Measurements from ENCODE around the gene GLYR1. TPM values are rescaled to one million over a fixed set of nuclear protein-coding genes. Genes with fewer than 3 reads are reported as not detected.

The GLYR1 gene
- total RNA-seq, 2 donors from 2014 or later: 99.3 to 108 TPM

GRCh38 chr16:4826526-4826925 is 20.6 kb downstream of the GLYR1 start:
- Histone ChIP-seq H3K27me3 (ENCODE audit: control insufficient read depth, insufficient read depth, low read length, poor library complexity, severe bottlenecking) (no peaks in the 10 kb centered on the region), H3K36me3 (ENCODE audit: control insufficient read depth, insufficient read depth, low read length) (peaks cover 90% of the 10 kb centered on the region), H3K4me3 (ENCODE audit: low read length) (no peak overlapping the region), H3K9me3 (ENCODE audit: control insufficient read depth, low read length) (no peaks in the 10 kb centered on the region), H3K9ac (ENCODE audit: extremely low read depth, low read length, poor library complexity, severe bottlenecking) (no peak overlapping the region), H3K4me1 (ENCODE audit: control insufficient read depth, insufficient read depth, low read length) (no peaks in the 10 kb centered on the region), H3K27ac (ENCODE audit: low read depth, low read length) (no peak overlapping the region)
- no peaks in the 10 kb centered on the region for H3K27me3 Mint-ChIP-seq (ENCODE audit: insufficient read depth)
- no peak overlapping the region for H3K4me3 Mint-ChIP-seq
- H3K4me1 Mint-ChIP-seq: peaks cover 8% of the 10 kb centered on the region
- DNase-seq: no peak
- no peaks in the 10 kb centered on the region for H3K9me3 Mint-ChIP-seq
- WGBS, 2 experiments (ENCODE audit: insufficient coverage in 1 of 2, insufficient read length in 1 of 2): 95 to 100% methylated on average over 3 to 4 of the region's 4 CpGs
- peaks cover 74% of the 10 kb centered on the region for H3K36me3 Mint-ChIP-seq (ENCODE audit: low read depth)
- no peak for TF ChIP-seq CTCF (conservative IDR thresholded peaks at IDR 0.05)
- H3K27ac Mint-ChIP-seq: no peak overlapping the region

GRCh38 chr16:4825196-4825595 is 21.9 kb downstream of the GLYR1 start:
- Histone ChIP-seq H3K36me3 (ENCODE audit: control insufficient read depth, insufficient read depth, low read length) (peaks cover 91% of the 10 kb centered on the region), H3K27me3 (ENCODE audit: control insufficient read depth, insufficient read depth, low read length, poor library complexity, severe bottlenecking) (no peaks in the 10 kb centered on the region), H3K9ac (ENCODE audit: extremely low read depth, low read length, poor library complexity, severe bottlenecking) (no peak overlapping the region), H3K4me3 (ENCODE audit: low read length) (no peak overlapping the region), H3K9me3 (ENCODE audit: control insufficient read depth, low read length) (no peaks in the 10 kb centered on the region), H3K27ac (ENCODE audit: low read depth, low read length) (no peak overlapping the region), H3K4me1 (ENCODE audit: control insufficient read depth, insufficient read depth, low read length) (no peaks in the 10 kb centered on the region)
- Mint-ChIP-seq H3K36me3 (ENCODE audit: low read depth) (peaks cover 68% of the 10 kb centered on the region), H3K27ac (no peak overlapping the region), H3K9me3 (no peaks in the 10 kb centered on the region), H3K27me3 (ENCODE audit: insufficient read depth) (no peaks in the 10 kb centered on the region), H3K4me1 (peaks cover 8% of the 10 kb centered on the region), H3K4me3 (no peak overlapping the region)
- no peak for TF ChIP-seq CTCF (conservative IDR thresholded peaks at IDR 0.05)
- no peak for DNase-seq
- WGBS, 2 experiments (ENCODE audit: insufficient coverage in 1 of 2, insufficient read length in 1 of 2): 94 to 100% methylated on average over 3 to 8 of the region's 8 CpGs

- peaks cover 77% of the 10 kb centered on the region for H3K36me3 ChIP-seq (ENCODE audit: control insufficient read depth, insufficient read depth, low read length)
- H3K4me3 Mint-ChIP-seq: no peak overlapping the region
- no peaks in the 10 kb centered on the region for H3K4me1 ChIP-seq (ENCODE audit: control insufficient read depth, insufficient read depth, low read length)
Measured at GRCh38 chr16:4820652-4821051, 26.4 kb downstream of the GLYR1 start.

More at GRCh38 chr16:4820652-4821051, 26.4 kb downstream of the GLYR1 start:
- H3K9ac ChIP-seq (ENCODE audit: extremely low read depth, low read length, poor library complexity, severe bottlenecking): no peak overlapping the region
- no peaks in the 10 kb centered on the region for H3K9me3 Mint-ChIP-seq
- no peak overlapping the region for H3K27ac Mint-ChIP-seq
- WGBS, 2 experiments (ENCODE audit: insufficient coverage in 1 of 2, insufficient read length in 1 of 2): 95 to 100% methylated on average over 5 to 6 of the region's 6 CpGs
- no peaks in the 10 kb centered on the region for H3K9me3 ChIP-seq (ENCODE audit: control insufficient read depth, low read length)
- H3K27ac ChIP-seq (ENCODE audit: low read depth, low read length): no peak overlapping the region
- no peaks in the 10 kb centered on the region for H3K27me3 Mint-ChIP-seq (ENCODE audit: insufficient read depth)
- H3K36me3 Mint-ChIP-seq (ENCODE audit: low read depth): peaks cover 68% of the 10 kb centered on the region
- H3K27me3 ChIP-seq (ENCODE audit: control insufficient read depth, insufficient read depth, low read length, poor library complexity, severe bottlenecking): no peaks in the 10 kb centered on the region
- no peak for TF ChIP-seq CTCF (conservative IDR thresholded peaks at IDR 0.05)
- no peak for DNase-seq
- no peak overlapping the region for H3K4me3 ChIP-seq (ENCODE audit: low read length)
- peaks cover 8% of the 10 kb centered on the region for H3K4me1 Mint-ChIP-seq

Data from endodermal cell (in vitro differentiated cells).